Umbilical cord (tissue), 2 donors: Measurements from ENCODE around the gene FCMR. TPM values are rescaled to one million over a fixed set of nuclear protein-coding genes. Genes with fewer than 3 reads are reported as not detected.
A peak's percentile ranks its signal among the peaks of the same experiment; 100 is the strongest.
"Not testable (repeated sequence)": the region's sequence is repeated elsewhere in the genome, so short reads cannot be mapped to it uniquely, and the experiment has no call there.

Experiments
- DNase-seq: peaks from one replicate; pipeline ENCODE4 v3.0.0-alpha.2; 2015; ENCODE audit warnings: low spot score
- total RNA-seq: library from RNA; depleted of rRNA; stranded (reverse); fragments of >200 nt; gene quantifications from one replicate; pipeline ENCODE4 v1.2.3, GENCODE V29; 2014; ENCODE audit warnings: low replicate concordance; ENCODE audit not compliant: insufficient read depth

Gene FCMR
- total RNA-seq, 1 donor from 2014 or later = not detected

DNA sequence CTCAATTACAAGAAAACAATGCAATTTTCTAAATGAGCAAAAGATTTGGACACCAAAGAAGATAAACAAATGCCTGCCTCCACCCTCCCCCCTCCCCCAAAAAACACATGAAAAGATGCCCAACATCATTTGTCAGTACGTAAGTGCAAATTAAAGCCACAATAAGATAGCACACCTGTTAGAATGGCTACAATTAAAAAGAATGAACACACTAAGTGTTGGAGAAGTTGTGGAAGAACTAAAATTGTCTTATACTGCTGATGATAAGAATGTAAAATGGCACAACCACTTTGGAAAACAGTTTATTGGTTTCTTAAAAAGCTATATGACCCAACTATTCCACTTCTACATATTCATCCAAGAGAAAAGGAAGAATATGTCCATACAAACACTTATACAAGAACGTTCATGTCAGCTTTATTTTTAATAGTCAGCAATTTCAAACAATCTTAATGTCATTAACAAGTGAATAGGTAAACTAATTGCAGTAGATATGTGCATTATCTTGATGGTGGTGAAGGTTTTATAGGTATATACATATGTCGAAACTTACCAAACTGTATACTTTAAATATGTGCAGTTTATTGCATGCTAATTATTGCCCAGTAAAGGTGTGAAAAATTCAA is 45.9 kb downstream of the FCMR start:
- DNase-seq = no peak

DNA sequence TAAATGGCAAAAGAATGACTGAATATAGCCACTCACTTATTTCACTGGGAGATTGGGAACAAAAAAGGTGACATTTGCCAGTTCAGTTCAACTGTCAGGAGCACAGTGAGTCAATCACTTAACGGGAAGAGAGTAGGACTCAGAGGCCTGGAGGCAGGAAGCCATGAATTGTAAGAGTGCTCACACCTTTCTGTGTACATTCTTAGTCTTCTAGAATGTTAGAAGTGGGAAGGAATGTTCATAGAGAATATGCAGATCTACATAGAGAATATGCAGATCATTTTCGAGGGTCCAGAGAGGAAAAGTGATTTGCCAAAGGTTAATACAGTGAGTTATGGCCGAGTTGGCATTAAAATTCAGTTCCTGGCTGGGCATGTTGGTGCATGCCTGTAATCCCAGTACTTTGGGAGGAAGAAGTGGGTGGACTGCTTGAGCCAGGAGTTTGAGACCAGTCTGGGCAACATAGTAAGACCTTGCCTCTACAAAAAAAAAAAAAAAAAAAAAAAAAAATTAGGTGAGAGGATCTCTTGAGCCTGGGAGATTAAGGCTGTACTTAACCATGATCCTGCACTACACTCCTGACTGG is 48.0 kb downstream of the FCMR start:
- no peak for DNase-seq

DNA sequence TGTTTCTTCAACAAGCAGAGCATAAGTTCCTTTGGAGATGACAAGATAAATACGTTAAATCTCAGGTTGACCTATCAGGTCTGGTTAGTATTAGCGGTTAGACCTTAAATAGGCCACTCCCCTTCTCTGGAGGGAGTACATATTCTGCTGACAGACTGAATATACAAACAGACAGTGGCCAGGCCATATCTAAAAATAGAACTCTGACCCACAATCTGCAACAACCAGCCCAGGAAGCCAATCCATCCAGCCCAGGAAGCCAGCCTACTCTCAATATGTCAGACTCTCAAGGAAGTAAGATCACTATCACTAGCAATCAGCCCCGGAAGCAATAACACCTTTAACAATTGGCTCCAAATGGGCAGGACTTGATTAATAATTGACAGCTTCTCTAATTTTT is 49.6 kb downstream of the FCMR start:
- no peak for DNase-seq

DNA sequence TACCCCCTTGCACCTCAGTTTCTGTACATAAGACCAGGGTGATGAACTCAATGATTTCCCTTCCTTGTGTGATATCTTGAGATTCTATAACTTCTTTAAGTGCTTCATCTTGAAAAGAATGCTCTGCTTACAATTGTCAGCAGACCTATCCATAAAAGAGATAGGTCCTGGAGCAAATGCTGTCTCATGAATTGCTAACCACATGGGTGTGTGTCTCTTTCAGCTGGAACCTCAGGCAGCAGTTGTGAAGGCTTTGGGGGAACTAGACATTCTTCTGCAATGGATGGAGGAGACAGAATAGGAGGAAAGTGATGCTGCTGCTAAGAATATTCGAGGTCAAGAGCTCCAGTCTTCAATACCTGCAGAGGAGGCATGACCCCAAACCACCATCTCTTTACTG is 53.5 kb downstream of the FCMR start:
- DNase-seq = no peak

DNA sequence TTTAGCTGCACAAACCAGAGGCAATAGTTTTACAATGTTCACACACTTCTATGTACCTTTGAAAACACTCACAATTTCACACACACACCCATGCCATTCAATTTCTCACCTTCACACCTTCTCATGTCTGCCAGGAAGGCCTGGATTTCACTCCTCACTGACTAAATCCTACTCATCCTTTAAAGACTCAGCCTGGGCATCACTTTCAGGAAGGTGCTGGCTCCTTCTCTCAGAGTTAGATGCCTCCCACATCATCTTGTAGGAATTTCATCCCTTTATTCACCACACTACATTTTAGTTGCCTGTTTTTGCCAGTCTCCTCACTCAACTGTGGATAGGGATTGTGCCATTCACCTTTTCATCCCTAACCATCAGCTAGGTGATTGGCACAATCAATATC is 54.0 kb downstream of the FCMR start:
- DNase-seq = no peak

DNA sequence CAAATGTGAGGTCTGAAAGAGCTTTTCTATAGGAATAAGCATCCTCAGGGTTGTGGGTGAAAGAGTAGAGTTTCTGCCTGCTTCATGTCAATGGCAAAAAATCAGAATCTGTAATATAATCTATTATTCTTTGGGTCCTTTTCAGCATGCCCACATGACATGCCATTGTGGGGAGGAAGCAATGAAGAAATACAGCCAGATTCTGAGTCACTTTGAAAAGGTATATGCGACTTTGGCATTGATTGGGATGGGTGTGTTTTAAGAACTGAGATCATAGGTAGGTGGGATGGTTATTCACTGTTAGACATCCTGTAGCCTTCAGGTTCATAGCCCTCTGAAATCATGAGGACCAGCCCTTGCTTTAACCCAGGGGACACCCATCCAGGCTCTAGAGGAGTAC is 54.5 kb downstream of the FCMR start:
- DNase-seq = no peak

DNA sequence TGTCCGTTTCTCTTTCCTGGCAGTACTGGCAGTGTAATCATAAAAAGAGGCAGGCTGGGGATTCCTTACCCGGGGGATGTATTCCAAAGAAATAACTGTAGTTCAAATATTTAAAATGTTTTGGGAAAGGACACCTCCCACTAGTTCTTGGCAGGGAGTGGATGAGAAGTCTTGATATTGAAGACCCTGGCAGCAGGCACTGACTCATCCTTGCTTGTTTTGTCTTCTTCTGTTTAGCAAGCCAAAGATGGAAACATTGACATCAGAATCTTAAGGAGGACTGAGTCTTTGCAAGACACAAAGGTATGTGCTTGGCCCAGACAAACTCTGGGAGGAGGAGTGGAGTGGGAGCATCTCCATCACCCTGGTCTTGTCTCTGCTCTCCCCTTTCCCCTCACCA is 55.7 kb downstream of the FCMR start:
- peak; percentile 18 for DNase-seq

DNA sequence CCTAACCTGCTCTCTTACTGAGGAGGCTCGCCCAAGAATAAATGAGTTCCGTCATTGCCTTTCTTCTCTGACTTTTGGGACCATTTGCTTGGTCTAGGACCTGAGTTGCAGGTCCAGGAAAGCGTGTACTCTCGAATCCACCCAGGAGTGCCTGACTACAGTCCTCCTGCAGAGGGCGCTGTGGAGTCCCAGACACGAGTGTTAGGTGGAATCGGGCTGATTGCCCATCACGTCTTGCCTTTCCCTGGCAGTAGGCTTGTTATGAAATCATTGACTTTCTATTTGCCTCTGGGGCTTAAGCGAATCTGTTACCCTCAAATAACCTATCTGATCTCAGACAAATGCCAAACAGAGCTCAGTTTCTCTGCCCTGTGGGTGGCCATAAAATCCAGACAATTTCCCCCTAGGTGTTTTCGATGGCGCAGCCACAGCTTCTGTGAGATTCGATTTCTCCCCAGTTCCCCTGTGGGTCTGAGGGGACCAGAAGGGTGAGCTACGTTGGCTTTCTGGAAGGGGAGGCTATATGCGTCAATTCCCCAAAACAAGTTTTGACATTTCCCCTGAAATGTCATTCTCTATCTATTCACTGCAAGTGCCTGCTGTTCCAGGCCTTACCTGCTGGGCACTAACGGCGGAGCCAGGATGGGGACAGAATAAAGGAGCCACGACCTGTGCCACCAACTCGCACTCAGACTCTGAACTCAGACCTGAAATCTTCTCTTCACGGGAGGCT is 56.6 kb downstream of the FCMR start, which contains the start of gene IL20:
TSS of gene IL20 (plus strand) at position 685 of the 733 bp plus-strand sequence. CDS start 230 bp downstream, outside the sequence.
- DNase-seq = peak; percentile 10

DNA sequence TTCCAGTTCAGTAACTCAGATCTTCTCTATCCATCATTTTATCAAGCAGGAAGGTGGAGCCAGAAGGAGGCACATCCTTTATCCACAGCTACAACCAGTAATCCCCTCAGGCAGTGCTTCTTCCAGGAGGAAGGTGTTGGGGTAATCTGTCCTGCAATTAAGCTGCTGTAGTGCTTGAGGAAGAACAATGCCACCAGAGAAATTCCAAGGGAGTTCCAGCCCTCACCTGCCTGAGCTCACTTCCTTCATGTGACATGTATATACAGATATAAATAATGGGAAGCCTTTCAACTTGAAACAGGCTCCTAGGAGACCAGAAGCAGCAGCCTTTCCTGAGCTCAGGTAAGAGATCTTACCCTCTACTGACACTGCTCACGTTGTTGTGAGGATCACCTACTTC is 58.5 kb downstream of the FCMR start:
- no peak for DNase-seq

DNA sequence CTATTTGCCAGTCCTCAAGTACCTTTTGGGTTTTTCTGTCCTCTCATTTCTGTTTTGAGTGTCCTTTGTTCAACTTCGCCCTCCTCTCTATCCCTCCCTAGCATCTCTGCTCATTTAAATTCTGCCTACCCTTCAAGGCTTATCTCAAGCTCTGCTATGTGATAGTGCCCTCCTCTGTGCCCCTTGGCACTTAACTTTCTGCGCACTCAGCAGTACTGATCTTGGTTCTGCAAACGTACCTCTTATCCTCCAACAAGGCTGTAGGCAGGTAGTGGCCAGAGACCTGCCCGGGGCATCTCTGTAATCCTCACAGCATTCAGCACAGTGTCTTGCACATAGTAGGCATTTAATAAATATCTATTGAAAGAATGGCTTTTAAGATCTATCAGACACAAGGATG is 61.6 kb downstream of the FCMR start:
- no peak for DNase-seq

DNA sequence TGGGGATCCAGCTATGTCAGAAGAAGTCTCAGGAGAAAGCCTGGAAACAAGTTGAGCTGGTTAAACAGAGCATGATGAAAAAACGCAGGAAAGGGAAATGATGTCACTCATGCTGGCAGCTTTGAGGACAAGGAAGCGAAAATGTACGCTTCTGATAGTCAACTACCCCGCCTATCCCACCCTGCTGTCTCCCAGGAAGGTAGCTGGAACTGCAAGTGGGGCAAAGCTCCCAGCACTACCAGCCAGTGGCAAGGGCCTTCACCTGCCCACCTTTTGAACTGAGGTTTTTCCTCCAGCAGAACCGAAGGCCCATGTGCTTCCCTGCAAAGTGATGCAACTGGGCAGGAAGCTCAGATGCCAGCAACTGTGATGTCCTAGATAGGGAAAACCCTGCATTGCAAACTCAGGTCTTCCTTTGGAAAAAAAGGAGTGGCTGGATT is 62.6 kb downstream of the FCMR start:
- peak; percentile 35 for DNase-seq

DNA sequence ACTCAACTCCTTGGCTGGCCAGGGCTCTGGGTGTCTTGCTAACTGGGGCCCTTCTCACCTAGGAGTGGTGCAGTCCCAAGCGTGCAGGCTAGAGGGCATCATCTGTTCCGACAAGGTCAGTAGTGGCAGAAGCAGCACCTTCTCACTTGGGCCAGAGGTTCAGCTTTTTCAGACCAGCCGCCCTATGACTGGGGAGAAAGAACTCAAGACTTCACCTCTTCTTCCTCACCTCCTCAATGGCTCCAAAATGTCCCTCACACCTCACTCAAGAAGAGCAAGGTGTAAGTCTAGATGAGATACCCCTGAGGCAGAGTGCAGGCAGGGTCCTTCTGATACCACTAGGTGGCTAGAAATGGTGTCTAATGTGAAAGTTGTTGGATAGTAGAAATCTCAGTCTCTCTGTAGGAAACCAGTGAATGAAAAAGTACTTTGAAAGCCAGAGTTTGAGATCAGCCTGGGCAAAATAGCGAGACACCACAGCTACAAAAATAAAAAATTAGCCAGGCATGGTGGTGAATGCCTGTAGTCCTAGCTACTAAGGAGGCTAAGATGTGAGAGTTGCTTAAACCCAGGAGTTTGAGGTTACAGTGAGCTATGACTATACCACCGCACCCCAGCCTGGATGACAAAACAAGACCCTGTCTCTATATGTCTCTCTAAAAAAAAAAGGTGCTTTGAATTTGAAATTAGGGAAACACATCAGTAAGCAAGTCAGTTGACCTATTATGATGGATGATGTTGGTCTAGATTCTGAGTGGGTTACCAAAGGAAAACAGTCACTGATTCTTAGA is 64.9 kb downstream of the FCMR start:
- no peak for DNase-seq

DNA sequence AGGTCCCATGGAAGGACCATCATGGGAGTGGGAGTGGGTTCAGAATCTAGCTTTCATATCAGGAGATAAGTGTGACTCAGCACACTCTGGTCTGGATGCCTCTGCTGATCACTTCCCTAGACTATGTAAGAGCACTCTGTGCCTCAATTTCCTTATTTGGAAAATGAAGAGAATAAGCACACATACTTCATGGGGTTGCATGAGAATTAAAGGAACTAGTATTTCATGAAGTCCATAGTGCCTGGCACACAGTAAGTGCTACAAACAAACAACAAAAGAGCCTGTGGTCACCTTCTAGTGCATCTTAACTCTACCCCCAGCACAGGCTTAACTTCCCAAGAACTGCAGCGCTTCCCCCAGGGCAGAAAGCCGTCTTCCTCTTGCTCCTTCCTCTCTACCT is 65.9 kb downstream of the FCMR start:
- DNase-seq = no peak

DNA sequence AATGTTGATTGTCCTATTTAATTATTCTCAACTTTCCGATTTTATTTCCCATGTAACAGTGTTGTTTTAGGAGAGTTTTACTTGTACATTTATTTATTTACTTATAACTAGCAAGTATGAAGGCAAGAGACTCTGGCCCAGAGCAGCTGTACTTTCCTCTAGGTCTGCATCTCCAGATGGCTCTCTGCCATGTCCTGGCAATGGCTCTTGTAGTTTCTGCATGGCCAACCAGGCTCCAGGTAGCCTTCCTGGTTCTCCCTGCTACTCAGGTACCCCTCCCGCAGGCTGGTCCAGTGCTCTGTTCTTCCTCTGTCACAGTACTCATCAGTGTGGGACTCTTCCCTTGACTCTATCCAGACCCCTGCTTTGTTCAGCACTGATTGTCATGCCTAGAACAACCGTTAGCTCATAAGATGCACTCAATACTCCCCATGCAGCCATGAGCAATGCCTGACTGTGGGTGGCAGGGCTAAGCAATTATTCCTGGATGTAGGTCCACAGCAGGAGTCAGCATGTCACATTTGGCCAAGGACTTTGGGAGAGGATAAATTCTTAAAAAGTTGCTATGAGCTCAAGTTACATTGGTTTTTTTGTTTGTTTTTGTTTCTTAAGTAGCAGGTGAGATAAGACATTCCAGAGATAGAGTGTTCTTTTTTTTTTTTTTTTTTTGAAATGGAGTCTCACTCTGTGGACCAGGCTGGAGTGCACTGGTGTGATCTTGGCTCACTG is 67.2 kb downstream of the FCMR start:
- no peak for DNase-seq

DNA sequence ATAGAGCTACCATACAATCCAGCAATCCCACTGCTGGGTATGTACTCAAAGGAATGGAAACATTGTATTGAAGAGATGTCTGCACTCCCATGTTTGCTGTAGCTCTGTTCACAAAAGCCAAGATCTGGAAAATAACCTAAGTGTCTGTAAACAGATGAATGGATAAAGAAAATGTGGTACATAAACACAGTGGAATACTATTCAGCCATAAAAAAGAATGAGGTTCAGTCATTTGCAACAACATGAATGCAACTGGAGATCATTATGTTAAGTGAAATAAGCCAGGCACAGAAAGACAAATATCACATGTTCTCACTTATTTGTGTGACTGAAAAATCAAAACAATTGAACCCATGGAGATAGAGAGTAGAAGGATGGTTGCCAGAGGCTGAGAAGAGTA is 68.0 kb downstream of the FCMR start:
- DNase-seq = not testable (repeated sequence)

Other genes starting within 250 kb of the FCMR start
- gene MAPKAPK2, start 237.0 kb downstream of the FCMR start, total RNA-seq = 20.7 TPM
- gene IL19, start 151.2 kb downstream of the FCMR start, total RNA-seq = not detected
- gene IL10, start 149.4 kb downstream of the FCMR start, total RNA-seq = not detected
- gene IL20, start 56.3 kb downstream of the FCMR start, total RNA-seq = 2.2 TPM
- gene IL24, start 24.5 kb downstream of the FCMR start, total RNA-seq = not detected
- gene PIGR, start 24.5 kb upstream of the FCMR start, total RNA-seq = 5.8 TPM
- 2.2 TPM for gene FCAMR, start 48.5 kb upstream of the FCMR start, total RNA-seq
- gene C1orf116, start 110.8 kb upstream of the FCMR start, total RNA-seq = 2.2 TPM
- 24.6 TPM for gene YOD1, start 129.3 kb upstream of the FCMR start, total RNA-seq
- 7.2 TPM for gene PFKFB2, start 131.3 kb upstream of the FCMR start, total RNA-seq
- gene C4BPB, start 166.9 kb upstream of the FCMR start, total RNA-seq = 2.9 TPM
- 3.6 TPM for gene C4BPA, start 182.3 kb upstream of the FCMR start, total RNA-seq